BLaER1 (cell line): ENCODE data around the gene SOX5.
"Not testable (repeated sequence)": the region's sequence is repeated elsewhere in the genome, so short reads cannot be mapped to it uniquely, and the experiment has no call there.

Experiments used
- H3K27ac ChIP-seq: shearing (Covaris generic); formaldehyde crosslinking; 2 replicates; pipeline ENCODE4 v1.8.1; 2022
- H3K27me3 ChIP-seq: shearing (Covaris generic); formaldehyde crosslinking; 2 replicates; pipeline ENCODE4 v1.8.1; 2022
- H3K36me3 ChIP-seq: shearing (Covaris generic); formaldehyde crosslinking; 2 replicates; pipeline ENCODE4 v1.8.1; 2022
- H3K4me1 ChIP-seq: shearing (Covaris generic); formaldehyde crosslinking; 2 replicates; pipeline ENCODE4 v1.8.1; 2022
- H3K4me2 ChIP-seq: shearing (Covaris generic); formaldehyde crosslinking; 2 replicates; pipeline ENCODE4 v1.8.1; 2022
- H3K4me3 ChIP-seq: shearing (Covaris generic); formaldehyde crosslinking; 2 replicates; pipeline ENCODE4 v1.8.1; 2022
- H3K9ac ChIP-seq: shearing (Covaris generic); formaldehyde crosslinking; 2 replicates; pipeline ENCODE4 v1.8.1; 2022
- H3K9me3 ChIP-seq: shearing (Covaris generic); formaldehyde crosslinking; 2 replicates; pipeline ENCODE4 v1.8.1; 2022
- H4K20me1 ChIP-seq: shearing (Covaris generic); formaldehyde crosslinking; 2 replicates; pipeline ENCODE4 v1.8.1; 2022
- Cebpa-rat ChIP-seq: shearing (Covaris generic); IDR thresholded peaks from 2 replicates; pipeline ENCODE4 v1.8.1; 2022

The SOX5 gene

DNA sequence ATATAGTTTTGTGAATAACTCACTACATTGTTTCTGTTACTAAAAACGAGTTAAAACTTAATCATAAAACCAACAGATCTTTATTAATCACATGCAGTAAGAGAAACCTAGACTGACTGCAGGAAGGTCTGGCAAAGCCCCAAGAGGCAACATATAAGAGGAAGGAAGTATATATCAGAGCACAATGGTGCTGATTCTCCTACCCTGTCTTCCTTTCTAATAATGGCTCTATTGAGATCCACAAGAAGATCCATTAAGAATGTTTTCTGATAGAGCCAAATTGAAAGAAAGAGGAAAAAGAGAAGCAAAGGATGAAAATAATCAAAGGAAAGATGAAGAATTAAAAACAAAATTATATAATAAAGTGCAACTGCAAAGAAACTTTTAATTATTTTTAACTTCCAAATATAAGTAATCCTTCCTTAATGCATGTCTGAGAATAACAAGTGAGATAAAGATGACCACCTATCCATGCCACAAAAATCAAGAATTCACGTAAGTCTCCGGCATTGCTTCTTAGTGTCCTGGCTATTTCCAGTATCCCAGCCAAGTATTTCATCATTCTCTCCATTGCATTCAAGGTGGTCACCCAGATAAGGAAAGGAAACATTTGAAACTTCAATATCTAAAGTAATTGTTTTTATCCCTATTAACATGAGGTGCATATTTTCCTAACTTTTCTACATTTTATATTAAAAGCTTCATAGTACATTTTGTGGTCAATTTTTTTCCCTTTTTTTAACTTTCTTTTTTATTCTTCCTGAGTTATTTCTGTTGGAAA, 62.2 kb downstream of the SOX5 start:
- Histone ChIP-seq H4K20me1 (no peaks in the 10 kb centered on the region), H3K27me3 (no peaks in the 10 kb centered on the region), H3K27ac (no peak overlapping the region), H3K4me1 (peaks cover 7% of the 10 kb centered on the region; the same call in 1 of the 2 replicates), H3K36me3 (no peaks in the 10 kb centered on the region), H3K9me3 (no peaks in the 10 kb centered on the region), H3K9ac (no peak overlapping the region), H3K4me3 (no peak overlapping the region), H3K4me2 (0 out of 2 replicates have a peak overlapping the region, but pooled peaks have one; percentile 26)
- no peak for TF ChIP-seq Cebpa-rat

DNA sequence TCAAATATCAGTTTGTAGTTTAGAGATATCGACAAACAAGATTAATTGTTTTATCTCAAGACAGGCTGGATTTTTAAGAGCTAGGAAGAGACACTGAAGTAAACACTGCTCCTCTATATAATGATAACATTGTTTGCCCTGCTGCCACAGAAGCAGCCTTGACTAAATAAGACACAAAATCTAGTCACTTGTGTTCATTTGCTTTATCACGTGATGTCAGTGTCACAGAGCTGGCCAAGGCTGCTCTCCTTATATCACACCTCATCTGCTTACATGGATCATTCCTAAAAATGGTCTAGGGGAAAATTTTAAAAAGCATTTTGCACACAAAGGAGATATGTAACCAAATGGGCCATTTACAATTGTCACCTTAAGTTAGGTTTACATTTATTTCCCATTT, 64.1 kb downstream of the SOX5 start:
- no peak overlapping the region for H3K4me2 ChIP-seq
- no peaks in the 10 kb centered on the region for H3K36me3 ChIP-seq
- H3K27me3 ChIP-seq = no peaks in the 10 kb centered on the region
- no peaks in the 10 kb centered on the region for H3K9me3 ChIP-seq
- no peak overlapping the region for H3K4me3 ChIP-seq
- no peak for TF ChIP-seq Cebpa-rat
- no peaks in the 10 kb centered on the region for H4K20me1 ChIP-seq
- no peak overlapping the region for H3K9ac ChIP-seq
- H3K4me1 ChIP-seq = peaks cover 7% of the 10 kb centered on the region; the same call in 1 of the 2 replicates
- no peak overlapping the region for H3K27ac ChIP-seq

DNA sequence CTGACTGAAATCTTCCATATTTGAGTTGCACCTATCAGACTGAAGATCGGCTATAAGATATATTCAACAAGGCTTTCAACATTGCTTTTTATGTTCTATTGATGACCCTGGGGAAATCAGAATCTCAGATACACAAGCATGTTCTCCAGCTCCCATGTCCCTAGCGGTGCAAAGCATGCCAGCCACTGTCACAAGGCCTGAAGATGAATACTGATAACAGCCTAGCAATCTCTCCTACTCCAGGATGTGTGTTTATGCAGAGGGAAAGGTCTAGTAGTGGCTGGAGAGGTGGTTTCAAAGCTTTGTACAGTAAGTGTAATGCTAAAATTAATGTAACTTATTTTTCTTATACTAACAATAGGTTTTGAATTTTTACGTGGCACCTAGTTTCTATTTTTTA, 64.6 kb downstream of the SOX5 start:
- H3K4me2 ChIP-seq = no peak overlapping the region
- no peaks in the 10 kb centered on the region for H3K36me3 ChIP-seq
- TF ChIP-seq Cebpa-rat = no peak
- H3K4me3 ChIP-seq = no peak overlapping the region
- no peak overlapping the region for H3K27ac ChIP-seq
- peaks cover 7% of the 10 kb centered on the region; the same call in 1 of the 2 replicates for H3K4me1 ChIP-seq
- H3K9ac ChIP-seq = no peak overlapping the region
- H3K27me3 ChIP-seq = no peaks in the 10 kb centered on the region
- no peaks in the 10 kb centered on the region for H3K9me3 ChIP-seq
- H4K20me1 ChIP-seq = no peaks in the 10 kb centered on the region

DNA sequence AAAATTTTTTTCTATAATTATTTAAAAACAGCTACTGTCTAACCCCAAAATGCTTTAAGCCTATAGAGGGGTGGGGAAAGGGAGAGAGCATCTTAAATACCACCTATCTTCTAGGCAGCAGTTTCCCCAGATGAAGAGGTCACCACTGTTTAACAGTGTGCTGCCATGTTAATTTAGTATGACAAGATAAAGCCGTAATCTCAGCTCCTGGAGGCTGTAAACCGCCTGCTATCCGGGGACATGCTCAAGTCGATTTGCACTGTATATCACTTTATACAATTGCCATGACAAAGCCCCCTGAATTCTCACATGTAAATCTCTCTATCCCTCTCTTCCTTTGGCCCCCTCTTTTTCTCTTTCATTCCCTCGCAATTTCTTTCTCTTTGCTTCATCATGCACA, 68.5 kb downstream of the SOX5 start:
- Histone ChIP-seq H3K4me3 (no peak overlapping the region), H4K20me1 (no peaks in the 10 kb centered on the region), H3K9me3 (no peaks in the 10 kb centered on the region), H3K4me2 (no peak overlapping the region), H3K27me3 (no peaks in the 10 kb centered on the region), H3K36me3 (no peaks in the 10 kb centered on the region), H3K9ac (no peak overlapping the region), H3K4me1 (no peaks in the 10 kb centered on the region), H3K27ac (no peak overlapping the region)
- no peak for TF ChIP-seq Cebpa-rat

DNA sequence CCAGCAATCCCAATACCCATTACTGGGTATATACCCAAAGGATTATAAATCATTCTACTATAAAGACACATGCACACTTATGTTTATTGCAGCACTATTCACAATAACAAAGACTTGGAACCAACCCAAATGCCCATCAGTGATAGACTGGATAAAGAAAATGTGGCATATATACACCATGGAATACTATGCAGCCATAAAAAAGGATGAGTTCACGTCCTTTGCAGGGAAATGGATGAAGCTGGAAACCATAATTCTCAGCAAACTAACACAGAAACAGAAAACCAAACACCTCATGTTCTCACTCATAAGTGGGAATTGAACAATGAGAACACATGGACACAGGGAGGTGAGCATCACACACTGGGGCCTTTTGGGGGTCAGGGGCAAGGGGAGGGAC, 72.9 kb downstream of the SOX5 start:
- H3K9me3 ChIP-seq, H3K36me3 ChIP-seq, H4K20me1 ChIP-seq, H3K27me3 ChIP-seq, H3K9ac ChIP-seq, H3K4me3 ChIP-seq, H3K4me1 ChIP-seq, H3K27ac ChIP-seq, H3K4me2 ChIP-seq: not testable (repeated sequence)

DNA sequence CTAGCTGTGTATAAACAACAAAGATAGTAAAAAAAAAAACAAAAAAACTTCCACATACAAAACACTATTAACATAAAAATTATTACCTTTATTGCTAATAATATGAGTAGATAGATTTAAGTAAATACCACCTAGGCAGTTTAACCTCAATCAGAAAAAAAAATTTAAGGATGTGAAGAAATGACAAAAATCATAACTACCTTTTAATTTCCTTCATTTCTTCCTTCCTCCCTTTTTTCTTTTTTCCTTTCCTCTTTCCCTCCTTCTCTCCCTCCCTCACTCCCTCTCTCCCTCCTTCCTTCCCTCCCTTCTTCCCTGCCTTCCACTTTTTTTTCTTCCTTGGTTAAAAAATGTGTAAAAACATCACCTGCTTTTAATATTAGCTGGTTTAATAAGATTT, 81.7 kb downstream of the SOX5 start:
- Histone ChIP-seq H3K4me2 (no peak overlapping the region), H3K27ac (no peak overlapping the region), H3K36me3 (no peaks in the 10 kb centered on the region), H3K9ac (no peak overlapping the region), H3K9me3 (no peaks in the 10 kb centered on the region), H4K20me1 (no peaks in the 10 kb centered on the region), H3K27me3 (no peaks in the 10 kb centered on the region), H3K4me3 (no peak overlapping the region), H3K4me1 (no peaks in the 10 kb centered on the region)
- no peak for TF ChIP-seq Cebpa-rat

DNA sequence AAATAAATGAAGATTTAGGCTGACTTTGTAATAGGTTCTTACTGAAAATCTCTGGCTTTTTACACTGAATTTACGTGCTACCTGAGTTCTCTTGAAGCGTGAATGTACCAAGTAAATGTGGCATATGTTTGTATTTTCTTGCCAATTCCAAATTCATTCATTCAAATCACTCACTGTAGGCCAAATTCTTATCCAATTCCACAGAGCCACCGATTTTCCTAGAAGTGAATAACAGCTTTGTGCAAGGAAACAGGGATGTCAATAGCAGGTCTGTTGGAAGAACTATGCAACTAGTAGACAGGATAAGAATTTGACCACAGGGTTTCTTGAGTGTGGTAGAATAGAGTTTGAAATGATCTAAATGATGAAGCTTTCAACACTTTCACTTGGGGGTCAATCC, 86.8 kb downstream of the SOX5 start:
- Histone ChIP-seq H3K36me3 (no peaks in the 10 kb centered on the region), H3K27ac (no peak overlapping the region), H3K9me3 (no peaks in the 10 kb centered on the region)

DNA sequence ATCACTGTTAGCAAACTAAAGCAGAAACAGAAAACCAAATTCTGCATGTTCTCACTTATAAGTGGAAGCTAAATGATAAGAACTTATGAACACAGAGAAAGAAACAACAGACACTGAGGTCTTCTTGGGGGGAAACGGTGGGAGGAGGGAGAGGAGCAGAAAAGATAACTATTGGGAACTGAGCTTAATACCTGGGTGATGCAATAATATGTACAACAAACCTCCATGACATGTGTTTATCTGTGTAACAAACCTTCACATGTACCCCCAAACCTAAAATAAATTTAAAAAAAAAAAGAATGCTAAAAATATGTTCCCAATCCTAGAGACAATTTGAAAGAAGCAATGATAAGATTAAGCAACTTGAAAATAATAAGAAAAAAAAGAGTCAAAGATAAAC, 89.5 kb downstream of the SOX5 start:
- H4K20me1 ChIP-seq = no peaks in the 10 kb centered on the region
- H3K27me3 ChIP-seq = no peaks in the 10 kb centered on the region
- no peaks in the 10 kb centered on the region for H3K36me3 ChIP-seq
- no peaks in the 10 kb centered on the region for H3K9me3 ChIP-seq
- H3K4me2 ChIP-seq = no peak overlapping the region
- H3K9ac ChIP-seq = no peak overlapping the region
- no peak overlapping the region for H3K4me3 ChIP-seq
- no peaks in the 10 kb centered on the region for H3K4me1 ChIP-seq
- no peak for TF ChIP-seq Cebpa-rat
- no peak overlapping the region for H3K27ac ChIP-seq

More for the DNA sequence above, 86.8 kb downstream of the SOX5 start:
- H3K4me1 ChIP-seq = no peaks in the 10 kb centered on the region
- no peaks in the 10 kb centered on the region for H3K27me3 ChIP-seq
- no peak overlapping the region for H3K9ac ChIP-seq
- no peaks in the 10 kb centered on the region for H4K20me1 ChIP-seq
- H3K4me3 ChIP-seq = no peak overlapping the region
- no peak for TF ChIP-seq Cebpa-rat
- H3K4me2 ChIP-seq = no peak overlapping the region

DNA sequence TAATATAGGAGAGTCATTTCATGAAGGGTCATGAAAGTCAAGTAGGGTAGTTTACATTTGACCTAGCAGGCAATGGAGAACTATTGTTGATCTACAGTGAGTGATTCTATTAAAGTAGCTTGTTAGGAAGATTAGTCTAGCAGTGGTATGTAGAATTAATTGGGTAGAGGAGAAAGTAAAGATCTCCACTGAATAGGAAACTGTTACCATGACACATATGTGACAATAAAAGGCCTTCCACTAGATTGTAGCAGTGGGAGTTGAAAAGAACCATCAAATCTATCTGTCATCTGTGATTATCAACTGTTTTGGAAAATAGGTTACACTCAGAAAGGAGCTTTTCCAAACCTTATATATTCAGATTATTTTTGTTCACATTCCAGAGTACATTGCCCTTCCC, 92.3 kb downstream of the SOX5 start:
- Histone ChIP-seq H3K4me2 (no peak overlapping the region), H3K9me3 (no peaks in the 10 kb centered on the region), H3K27me3 (no peaks in the 10 kb centered on the region), H3K36me3 (no peaks in the 10 kb centered on the region), H3K27ac (no peak overlapping the region), H4K20me1 (no peaks in the 10 kb centered on the region), H3K4me3 (no peak overlapping the region), H3K9ac (no peak overlapping the region), H3K4me1 (no peaks in the 10 kb centered on the region)
- no peak for TF ChIP-seq Cebpa-rat

DNA sequence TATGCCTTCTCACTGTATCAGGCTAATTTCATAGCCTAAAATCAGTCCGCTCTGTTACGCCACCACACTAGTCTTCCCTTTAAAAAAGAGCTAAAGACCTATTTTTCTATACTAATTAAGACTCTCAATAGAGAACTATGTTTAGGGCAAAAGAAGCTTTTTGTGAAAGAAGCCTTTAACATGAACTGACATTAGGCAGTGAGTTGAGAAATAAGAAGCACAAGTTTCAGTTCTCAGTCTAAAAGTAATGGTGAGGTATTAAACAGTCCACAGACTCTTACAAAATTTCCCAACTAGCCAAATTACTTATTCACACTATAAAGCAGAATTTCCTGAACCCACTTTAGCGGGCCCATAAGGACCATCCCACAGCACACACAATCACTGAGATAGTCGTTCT, 93.7 kb downstream of the SOX5 start:
- Histone ChIP-seq H3K4me3 (no peak overlapping the region), H3K27me3 (no peaks in the 10 kb centered on the region), H4K20me1 (no peaks in the 10 kb centered on the region), H3K4me2 (no peak overlapping the region), H3K9me3 (no peaks in the 10 kb centered on the region), H3K4me1 (no peaks in the 10 kb centered on the region), H3K36me3 (no peaks in the 10 kb centered on the region), H3K9ac (no peak overlapping the region), H3K27ac (no peak overlapping the region)
- TF ChIP-seq Cebpa-rat = no peak

DNA sequence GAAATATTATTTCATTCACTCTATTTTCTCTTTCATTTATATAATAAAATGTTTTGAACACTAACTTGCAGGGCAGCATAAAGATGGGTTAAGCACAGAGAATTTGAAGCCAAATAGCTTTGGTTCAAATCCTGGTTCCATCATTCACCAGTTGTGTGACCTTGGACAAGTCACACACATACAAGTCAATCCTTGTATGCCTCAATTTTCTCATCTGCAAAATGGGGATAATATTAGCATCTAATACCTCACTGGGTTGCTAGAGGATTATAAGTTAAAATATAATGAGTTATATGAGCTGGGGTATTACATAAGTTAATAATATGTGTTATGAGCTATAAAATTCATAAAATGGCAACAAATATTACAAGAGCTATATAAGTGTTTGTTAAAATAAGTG, 94.9 kb downstream of the SOX5 start:
- H3K36me3 ChIP-seq = no peaks in the 10 kb centered on the region
- H3K4me3 ChIP-seq = no peak overlapping the region
- H3K4me2 ChIP-seq = no peak overlapping the region
- H3K9me3 ChIP-seq = no peaks in the 10 kb centered on the region
- H4K20me1 ChIP-seq = no peaks in the 10 kb centered on the region
- TF ChIP-seq Cebpa-rat = no peak
- no peaks in the 10 kb centered on the region for H3K4me1 ChIP-seq
- H3K27me3 ChIP-seq = no peaks in the 10 kb centered on the region
- H3K27ac ChIP-seq = no peak overlapping the region
- H3K9ac ChIP-seq = no peak overlapping the region
